Measurements from ENCODE around the gene KNDC1.

- TF ChIP-seq CTCF (conservative IDR thresholded peaks at IDR 0.05; ENCODE audit: low read depth in 2 of 2) (no peak), EZH2 (IDR thresholded peaks at IDR 0.05; ENCODE audit: low read depth, unreplicated experiment) (no peak), POLR2AphosphoS5 (IDR thresholded peaks at IDR 0.05; ENCODE audit: low read depth) (no peak), CREB1 (CRISPR knock-in tag; IDR thresholded peaks at IDR 0.05; ENCODE audit: low read depth) (no peak)
Measured at GRCh38 chr10:133194151-133194550, 34.1 kb downstream of the KNDC1 start.

Data from GM23338 (cell line).